Tibial nerve (tissue), 3 donors: ENCODE results near the gene CYTH2.

Experiments
- POLR2A ChIP-seq, 2 donors: fragments of 450-650 bp; IDR thresholded peaks; one replicate each; pipeline ENCODE4 v1.6.1; 2017; ENCODE audit warnings: antibody characterized with exemption in 2 of 2, mild to moderate bottlenecking in 2 of 2, moderate library complexity in 2 of 2
- TF ChIP-seq, protein P1 (sequence below), 5 experiments: fragments of 200-600 bp in 3 of 5; fragments of 450-650 bp in 2 of 5; sonication (generic) in 3 of 5; IDR thresholded peaks; one replicate each; pipeline ENCODE4 v1.5.1; 2016 to 2019; ENCODE audit warnings: antibody characterized with exemption in 5 of 5, mild to moderate bottlenecking in 3 of 5, moderate library complexity in 2 of 5

DNA sequence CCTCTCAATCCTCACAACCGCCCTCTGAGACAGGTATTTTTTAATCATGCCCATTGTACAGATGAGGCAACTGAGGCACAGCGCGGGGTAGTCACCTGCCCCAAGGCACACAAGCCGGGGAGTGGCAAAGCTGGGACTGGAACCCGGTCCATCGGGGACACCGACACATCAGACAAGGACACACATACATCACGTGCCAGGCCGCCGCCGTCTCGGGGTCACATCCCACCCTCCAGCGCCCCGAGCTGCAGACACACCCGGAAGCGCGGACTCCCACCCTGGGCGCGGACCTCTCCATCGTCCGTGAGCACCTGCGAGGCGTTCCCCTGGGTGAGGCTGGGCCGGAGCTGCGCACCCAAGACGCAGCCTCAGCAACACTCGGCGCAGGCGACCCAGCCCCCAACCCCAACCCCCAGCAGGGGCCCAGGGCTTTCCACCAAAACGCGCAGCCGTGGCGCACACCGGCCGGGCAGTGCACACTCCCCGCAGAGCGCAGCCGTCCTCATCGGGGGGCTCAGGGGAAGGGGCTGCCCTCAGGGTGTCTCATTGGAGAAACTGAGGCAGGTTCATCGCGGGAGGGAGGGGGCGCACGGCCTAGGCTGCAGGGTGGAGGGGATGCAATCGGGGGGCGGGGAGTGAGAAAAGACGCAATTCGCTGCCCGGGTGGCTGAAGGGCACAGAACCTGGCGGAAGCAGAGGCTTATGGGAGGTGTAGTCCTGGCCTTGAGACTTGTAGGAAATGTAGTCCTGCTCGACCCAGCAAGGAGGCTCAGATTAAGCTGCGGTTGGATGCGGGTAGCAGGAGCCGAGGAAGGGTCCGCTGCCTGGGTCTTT, 44.3 kb downstream of the CYTH2 start:
- TF ChIP-seq, protein P1, sequence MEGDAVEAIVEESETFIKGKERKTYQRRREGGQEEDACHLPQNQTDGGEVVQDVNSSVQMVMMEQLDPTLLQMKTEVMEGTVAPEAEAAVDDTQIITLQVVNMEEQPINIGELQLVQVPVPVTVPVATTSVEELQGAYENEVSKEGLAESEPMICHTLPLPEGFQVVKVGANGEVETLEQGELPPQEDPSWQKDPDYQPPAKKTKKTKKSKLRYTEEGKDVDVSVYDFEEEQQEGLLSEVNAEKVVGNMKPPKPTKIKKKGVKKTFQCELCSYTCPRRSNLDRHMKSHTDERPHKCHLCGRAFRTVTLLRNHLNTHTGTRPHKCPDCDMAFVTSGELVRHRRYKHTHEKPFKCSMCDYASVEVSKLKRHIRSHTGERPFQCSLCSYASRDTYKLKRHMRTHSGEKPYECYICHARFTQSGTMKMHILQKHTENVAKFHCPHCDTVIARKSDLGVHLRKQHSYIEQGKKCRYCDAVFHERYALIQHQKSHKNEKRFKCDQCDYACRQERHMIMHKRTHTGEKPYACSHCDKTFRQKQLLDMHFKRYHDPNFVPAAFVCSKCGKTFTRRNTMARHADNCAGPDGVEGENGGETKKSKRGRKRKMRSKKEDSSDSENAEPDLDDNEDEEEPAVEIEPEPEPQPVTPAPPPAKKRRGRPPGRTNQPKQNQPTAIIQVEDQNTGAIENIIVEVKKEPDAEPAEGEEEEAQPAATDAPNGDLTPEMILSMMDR (IDR thresholded peaks at IDR 0.05): no peak
- no peak for TF ChIP-seq POLR2A (IDR thresholded peaks at IDR 0.05)
